DND-41 (cell line): ENCODE results near the gene FMN1.

ENCODE experiments used
- EZH2 ChIP-seq: IDR thresholded peaks from 3 replicates; pipeline ENCODE4 v1.6.1; 2012; ENCODE audit warnings: borderline replicate concordance, low read depth, mild to moderate bottlenecking, moderate library complexity, low read length, inconsistent platforms; ENCODE audit not compliant: severe bottlenecking
- TF ChIP-seq, protein P1 (sequence below): IDR thresholded peaks from 2 replicates; pipeline ENCODE4 v1.5.1; 2012; ENCODE audit warnings: borderline replicate concordance, low read length, moderate library complexity, mild to moderate bottlenecking; ENCODE audit not compliant: poor library complexity, severe bottlenecking; ENCODE audit errors: extremely low read depth

DNA sequence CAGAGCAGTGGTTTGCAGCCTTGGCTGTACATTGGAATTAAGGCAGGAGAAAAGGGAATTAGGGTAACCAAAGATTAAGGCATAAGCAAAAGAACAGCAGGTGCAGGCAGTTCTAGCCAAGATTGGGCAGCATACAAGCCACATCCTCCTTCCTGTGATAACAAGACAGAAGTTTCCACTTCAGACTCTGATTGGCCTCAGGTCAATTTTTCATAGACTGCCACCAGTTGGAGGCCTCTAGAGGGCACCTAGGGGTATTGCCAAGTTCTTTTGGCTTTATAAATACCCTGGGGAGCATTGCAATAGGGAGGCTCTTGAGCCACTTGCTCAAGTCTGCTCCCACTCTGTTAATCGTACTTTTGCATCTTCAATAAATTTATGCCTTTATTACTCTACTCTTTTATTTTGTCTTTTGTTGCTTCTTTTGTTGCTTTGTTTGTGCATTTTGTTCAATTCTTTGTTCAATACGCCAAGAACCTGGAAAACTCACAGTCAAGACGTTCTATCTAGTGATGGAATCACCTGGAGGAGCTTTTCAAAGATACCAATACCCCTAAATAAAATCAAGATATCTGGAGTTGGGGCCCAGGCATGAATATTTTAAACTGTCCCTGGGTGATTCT is 32.2 kb upstream of the FMN1 start:
- TF ChIP-seq, protein P1, sequence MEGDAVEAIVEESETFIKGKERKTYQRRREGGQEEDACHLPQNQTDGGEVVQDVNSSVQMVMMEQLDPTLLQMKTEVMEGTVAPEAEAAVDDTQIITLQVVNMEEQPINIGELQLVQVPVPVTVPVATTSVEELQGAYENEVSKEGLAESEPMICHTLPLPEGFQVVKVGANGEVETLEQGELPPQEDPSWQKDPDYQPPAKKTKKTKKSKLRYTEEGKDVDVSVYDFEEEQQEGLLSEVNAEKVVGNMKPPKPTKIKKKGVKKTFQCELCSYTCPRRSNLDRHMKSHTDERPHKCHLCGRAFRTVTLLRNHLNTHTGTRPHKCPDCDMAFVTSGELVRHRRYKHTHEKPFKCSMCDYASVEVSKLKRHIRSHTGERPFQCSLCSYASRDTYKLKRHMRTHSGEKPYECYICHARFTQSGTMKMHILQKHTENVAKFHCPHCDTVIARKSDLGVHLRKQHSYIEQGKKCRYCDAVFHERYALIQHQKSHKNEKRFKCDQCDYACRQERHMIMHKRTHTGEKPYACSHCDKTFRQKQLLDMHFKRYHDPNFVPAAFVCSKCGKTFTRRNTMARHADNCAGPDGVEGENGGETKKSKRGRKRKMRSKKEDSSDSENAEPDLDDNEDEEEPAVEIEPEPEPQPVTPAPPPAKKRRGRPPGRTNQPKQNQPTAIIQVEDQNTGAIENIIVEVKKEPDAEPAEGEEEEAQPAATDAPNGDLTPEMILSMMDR: peak; percentile 61
- TF ChIP-seq EZH2: no peak
